Ishikawa (cell line): ENCODE measurements around the gene DNAJA3.

Source experiments
- CEBPB ChIP-seq: IDR thresholded peaks from 2 replicates; pipeline ENCODE4 v1.6.1; 2012
- EP300 ChIP-seq: IDR thresholded peaks from 2 replicates; pipeline ENCODE4 v1.6.1; 2012; ENCODE audit warnings: borderline replicate concordance
- FOXM1 ChIP-seq: IDR thresholded peaks from 2 replicates; pipeline ENCODE4 v1.6.1; 2012; ENCODE audit warnings: low read depth, borderline replicate concordance
- MAX ChIP-seq: IDR thresholded peaks from 2 replicates; pipeline ENCODE4 v1.6.1; 2012
- TAF1 ChIP-seq: IDR thresholded peaks from 2 replicates; pipeline ENCODE4 v1.6.1; 2012; ENCODE audit warnings: low read depth, mild to moderate bottlenecking

- no peak for TF ChIP-seq CEBPB
- no peak for TF ChIP-seq MAX
- TF ChIP-seq EP300, result no peak
- no peak for TF ChIP-seq TAF1
- no peak for TF ChIP-seq FOXM1
Measured at GRCh38 chr16:4472880-4473279, 47.2 kb downstream of the DNAJA3 start.
